ENCODE results near the gene CLDN19. TPM values are rescaled to one million over a fixed set of nuclear protein-coding genes. Genes with fewer than 3 reads are reported as not detected.

The CLDN19 gene
- total RNA-seq, 4 donors from 2014 or later, result 1.5 TPM; not detected in 3

- TF ChIP-seq, protein P1, sequence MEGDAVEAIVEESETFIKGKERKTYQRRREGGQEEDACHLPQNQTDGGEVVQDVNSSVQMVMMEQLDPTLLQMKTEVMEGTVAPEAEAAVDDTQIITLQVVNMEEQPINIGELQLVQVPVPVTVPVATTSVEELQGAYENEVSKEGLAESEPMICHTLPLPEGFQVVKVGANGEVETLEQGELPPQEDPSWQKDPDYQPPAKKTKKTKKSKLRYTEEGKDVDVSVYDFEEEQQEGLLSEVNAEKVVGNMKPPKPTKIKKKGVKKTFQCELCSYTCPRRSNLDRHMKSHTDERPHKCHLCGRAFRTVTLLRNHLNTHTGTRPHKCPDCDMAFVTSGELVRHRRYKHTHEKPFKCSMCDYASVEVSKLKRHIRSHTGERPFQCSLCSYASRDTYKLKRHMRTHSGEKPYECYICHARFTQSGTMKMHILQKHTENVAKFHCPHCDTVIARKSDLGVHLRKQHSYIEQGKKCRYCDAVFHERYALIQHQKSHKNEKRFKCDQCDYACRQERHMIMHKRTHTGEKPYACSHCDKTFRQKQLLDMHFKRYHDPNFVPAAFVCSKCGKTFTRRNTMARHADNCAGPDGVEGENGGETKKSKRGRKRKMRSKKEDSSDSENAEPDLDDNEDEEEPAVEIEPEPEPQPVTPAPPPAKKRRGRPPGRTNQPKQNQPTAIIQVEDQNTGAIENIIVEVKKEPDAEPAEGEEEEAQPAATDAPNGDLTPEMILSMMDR (IDR thresholded peaks at IDR 0.05), result no peak
- no peak for TF ChIP-seq POLR2A (IDR thresholded peaks at IDR 0.05)
- no peak for TF ChIP-seq EP300 (IDR thresholded peaks at IDR 0.05)
- no peak for TF ChIP-seq POLR2AphosphoS5 (IDR thresholded peaks at IDR 0.05)
- Histone ChIP-seq H3K4me1 (no peaks in the 10 kb centered on the region), H3K27me3 (no peaks in the 10 kb centered on the region), H3K9me3 (no peaks in the 10 kb centered on the region), H3K36me3 (peaks cover 0 to 30% of the 10 kb centered on the region in 2 donors), H3K27ac (no peak overlapping the region), H3K4me3 (no peak overlapping the region)
- 75 to 76% methylated on average over 15 to 17 of the region's 21 CpGs for WGBS, 2 donors (ENCODE audit: low coverage in 1 of 2)
- no peak for ATAC-seq
These were observed 3.5 kb upstream of the CLDN19 start for GRCh38 chr1:42743317-42744147.

GRCh38 chr1:42742617-42743316 lies 2.7 kb upstream of the CLDN19 start:
- TF ChIP-seq, protein P1 (IDR thresholded peaks at IDR 0.05), result no peak
- TF ChIP-seq POLR2AphosphoS5 (IDR thresholded peaks at IDR 0.05) (no peak), EP300 (IDR thresholded peaks at IDR 0.05) (no peak), POLR2A (IDR thresholded peaks at IDR 0.05) (no peak)
- no peak overlapping the region for H3K27ac ChIP-seq
- H3K27me3 ChIP-seq, result no peaks in the 10 kb centered on the region
- H3K9me3 ChIP-seq, result no peaks in the 10 kb centered on the region
- H3K4me1 ChIP-seq, result no peaks in the 10 kb centered on the region
- 82 to 92% methylated on average over 6 to 7 of the region's 9 CpGs for WGBS, 2 donors (ENCODE audit: low coverage in 1 of 2)
- ATAC-seq, result no peak
- H3K36me3 ChIP-seq, result peaks cover 0 to 22% of the 10 kb centered on the region in 2 donors
- no peak overlapping the region for H3K4me3 ChIP-seq

DNA sequence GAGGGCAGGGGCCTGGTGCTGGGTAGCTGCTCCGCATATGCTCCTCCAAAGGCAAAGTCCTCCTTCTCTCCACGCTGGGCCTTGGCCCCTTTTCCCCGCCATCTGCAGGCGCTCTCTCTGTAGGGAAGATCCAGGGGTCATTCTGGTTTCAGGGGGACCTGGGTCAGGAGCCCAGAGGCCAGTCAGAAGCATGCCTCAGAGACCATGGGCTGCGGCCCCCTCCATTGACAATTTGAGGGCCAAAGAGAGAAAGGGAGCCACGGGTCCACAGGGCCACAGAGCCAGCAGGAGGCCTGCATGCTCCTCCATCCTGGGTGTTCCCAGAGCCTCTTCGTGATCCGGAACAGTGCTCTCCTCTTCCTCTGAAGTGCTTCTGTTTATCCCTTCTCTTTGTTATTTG lies 2.1 kb upstream of the CLDN19 start:
- ATAC-seq, result no peak
- no peaks in the 10 kb centered on the region for H3K27me3 ChIP-seq
- TF ChIP-seq, protein P1 (IDR thresholded peaks at IDR 0.05), result no peak
- TF ChIP-seq POLR2AphosphoS5 (IDR thresholded peaks at IDR 0.05) (no peak), EP300 (IDR thresholded peaks at IDR 0.05) (no peak), POLR2A (IDR thresholded peaks at IDR 0.05) (no peak)
- H3K9me3 ChIP-seq, result no peaks in the 10 kb centered on the region
- peaks cover 0 to 16% of the 10 kb centered on the region in 2 donors for H3K36me3 ChIP-seq
- H3K27ac ChIP-seq, result no peak overlapping the region
- 75 to 86% methylated on average over 2 to 6 of the region's 8 CpGs for WGBS, 2 donors (ENCODE audit: low coverage in 1 of 2)
- no peaks in the 10 kb centered on the region for H3K4me1 ChIP-seq
- H3K4me3 ChIP-seq, result no peak overlapping the region

GRCh38 chr1:42741706-42742105 lies 1.7 kb upstream of the CLDN19 start:
- no peak for ATAC-seq
- Histone ChIP-seq H3K9me3 (no peaks in the 10 kb centered on the region), H3K4me3 (no peak overlapping the region), H3K27me3 (no peaks in the 10 kb centered on the region), H3K36me3 (peaks cover 0 to 12% of the 10 kb centered on the region in 2 donors), H3K27ac (no peak overlapping the region), H3K4me1 (no peaks in the 10 kb centered on the region)
- WGBS, 2 donors (ENCODE audit: low coverage in 1 of 2), result 80% methylated on average over 1 of the region's 4 CpGs; no CpG with 5 or more reads in 1 of the 2 donors
- no peak for TF ChIP-seq POLR2AphosphoS5 (IDR thresholded peaks at IDR 0.05)
- no peak for TF ChIP-seq EP300 (IDR thresholded peaks at IDR 0.05)
- TF ChIP-seq, protein P1 (IDR thresholded peaks at IDR 0.05), result no peak
- no peak for TF ChIP-seq POLR2A (IDR thresholded peaks at IDR 0.05)

All from gastroesophageal sphincter (tissue), 4 donors.